GM12875 (cell line): ENCODE data around the gene DUSP9.
A peak's percentile ranks its signal among the peaks of the same experiment; 100 is the strongest.

Experiments
- H3K4me3 ChIP-seq: one replicate; pipeline ENCODE4 v1.5.1; 2011; ENCODE audit warnings: low read depth, low read length, control low read depth
- CTCF ChIP-seq: IDR thresholded peaks from 2 replicates; pipeline ENCODE4 v1.5.1; 2011; ENCODE audit warnings: low read depth, mild to moderate bottlenecking, control low read depth, inconsistent platforms, low read length, moderate library complexity, borderline replicate concordance; ENCODE audit not compliant: insufficient read depth

The DUSP9 gene

GRCh38 chrX:153642051-153642654 is 4.8 kb upstream of the DUSP9 start:
- no peak overlapping the region for H3K4me3 ChIP-seq
- no peak for TF ChIP-seq CTCF

GRCh38 chrX:153642655-153643430 is 4.2 kb upstream of the DUSP9 start:
- no peak for TF ChIP-seq CTCF

GRCh38 chrX:153643431-153644351 is 3.3 kb upstream of the DUSP9 start:
- TF ChIP-seq CTCF: peak; percentile 19; the same call in 1 of the 2 replicates
- no peak overlapping the region for H3K4me3 ChIP-seq

More at GRCh38 chrX:153642655-153643430, 4.2 kb upstream of the DUSP9 start:
- no peak overlapping the region for H3K4me3 ChIP-seq

DNA sequence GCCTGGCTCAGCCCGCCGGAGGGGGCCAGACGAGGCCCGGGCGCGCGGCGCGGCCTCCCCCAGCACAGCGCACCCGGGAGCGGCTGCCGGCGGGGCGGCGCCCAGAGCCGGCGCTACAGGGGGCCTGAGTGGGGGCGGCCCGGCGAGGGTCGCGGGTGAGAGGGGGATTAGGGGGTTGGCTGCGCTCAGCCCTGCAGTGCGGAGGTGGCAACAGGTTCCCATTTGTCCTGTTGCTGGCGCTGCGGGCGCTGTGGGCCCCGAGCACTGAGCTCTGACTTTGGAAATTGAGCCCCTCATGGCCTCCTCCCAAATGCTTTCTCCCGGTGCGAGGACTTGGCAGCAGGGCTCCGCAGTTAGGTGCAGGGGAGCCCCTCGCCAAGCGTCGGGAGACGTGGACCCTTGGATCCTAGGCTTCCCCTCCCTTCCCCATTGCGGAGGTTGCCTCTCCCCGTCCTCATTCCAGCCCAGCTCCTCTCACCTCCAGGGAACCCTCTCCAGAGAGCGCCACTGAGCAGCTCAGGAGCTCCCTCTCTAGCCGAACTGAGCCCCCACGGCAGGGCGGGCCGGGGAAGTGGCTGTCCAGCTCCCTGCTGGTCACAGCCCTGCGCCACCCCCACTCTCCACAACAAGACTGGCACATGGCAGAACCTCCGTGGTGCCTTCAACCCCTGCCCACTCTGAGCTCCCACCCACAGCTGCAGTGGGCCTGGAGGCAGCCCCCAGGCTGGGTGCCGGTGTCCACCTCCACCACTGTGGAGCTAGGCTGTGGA is 2.5 kb upstream of the DUSP9 start:
- no peak for TF ChIP-seq CTCF
- no peak overlapping the region for H3K4me3 ChIP-seq

DNA sequence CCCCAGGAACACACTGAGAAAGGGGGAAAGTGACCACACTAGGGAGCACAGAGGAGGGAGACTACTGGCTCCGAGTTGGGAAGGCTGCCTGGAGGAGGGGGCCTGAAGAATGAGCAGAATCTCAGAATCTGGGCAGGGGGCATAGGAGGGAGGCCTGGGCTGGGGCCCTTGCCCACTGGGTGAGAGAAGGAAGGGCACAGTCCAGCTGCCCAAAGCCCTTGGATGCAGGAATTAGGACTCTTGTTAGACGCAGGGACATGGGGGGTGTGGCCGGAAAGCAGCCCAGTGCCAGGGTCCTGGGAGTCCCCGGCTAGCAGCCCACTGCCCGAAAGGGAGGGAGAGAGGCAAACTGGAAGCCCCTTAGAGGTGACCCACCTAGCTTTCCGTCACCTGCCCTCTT is 1.9 kb upstream of the DUSP9 start:
- no peak for TF ChIP-seq CTCF
- H3K4me3 ChIP-seq: no peak overlapping the region

GRCh38 chrX:153645921-153646488 is 998 bp upstream of the DUSP9 start:
- no peak for TF ChIP-seq CTCF
- H3K4me3 ChIP-seq: no peak overlapping the region
